ENCODE results near the gene HCCS.

The HCCS gene

GRCh38 chrX:11073381-11073780 is 37.8 kb upstream of the HCCS start:
- Histone ChIP-seq H3K18ac (ENCODE audit: low read depth in 1 of 2, low read length in 2 of 2) (no peak overlapping the region), H3K27me3 (ENCODE audit: control insufficient read depth in 1 of 2, insufficient read depth in 1 of 2, low read length in 2 of 2) (no peaks in the 10 kb centered on the region), H3K27ac (ENCODE audit: low read length, poor library complexity, severe bottlenecking) (no peak overlapping the region), H3K23ac (ENCODE audit: low read length in 2 of 2) (no peak overlapping the region), H4K8ac (ENCODE audit: low read length) (no peak overlapping the region), H2BK5ac (ENCODE audit: low read depth, low read length, poor library complexity, severe bottlenecking) (no peak overlapping the region), H2AFZ (ENCODE audit: low read depth, low read length) (no peak overlapping the region), H3K9me3 (ENCODE audit: control insufficient read depth, low read length) (no peaks in the 10 kb centered on the region), H3K14ac (ENCODE audit: low read length in 2 of 2) (no peak overlapping the region), H2BK15ac (ENCODE audit: low read depth, poor library complexity, severe bottlenecking) (no peak overlapping the region), H3K4me3 (ENCODE audit: insufficient read depth in 1 of 2, low read depth in 1 of 2, low read length in 2 of 2) (no peak overlapping the region), H3K79me1 (replicated peaks; ENCODE audit: low read length, poor library complexity, severe bottlenecking) (no peaks in the 10 kb centered on the region), H2AK5ac (ENCODE audit: low read length, severe bottlenecking) (no peak overlapping the region), H3K36me3 (ENCODE audit: control insufficient read depth in 1 of 2, insufficient read depth in 2 of 2, low read depth in 1 of 2, low read length in 2 of 2) (no peaks in the 10 kb centered on the region), H3K4me1 (ENCODE audit: control insufficient read depth, insufficient read depth, low read depth, low read length) (no peaks in the 10 kb centered on the region), H4K91ac (ENCODE audit: low read length) (no peak overlapping the region), H2BK12ac (ENCODE audit: low read length in 2 of 2) (no peak overlapping the region), H3K4ac (ENCODE audit: low read depth in 1 of 2, low read length in 2 of 2) (no peak overlapping the region), H3K4me2 (ENCODE audit: low read length, poor library complexity, severe bottlenecking) (no peak overlapping the region), H3K9ac (ENCODE audit: low read length) (no peak overlapping the region), H2BK120ac (ENCODE audit: low read depth, low read length) (no peak overlapping the region)
- no peak for DNase-seq
- no CpG with 5 or more reads among the region's 1 CpG for WGBS

- no peak overlapping the region for H3K27ac ChIP-seq (ENCODE audit: low read length, poor library complexity, severe bottlenecking)
- no peaks in the 10 kb centered on the region for H3K4me1 ChIP-seq (ENCODE audit: control insufficient read depth, insufficient read depth, low read depth, low read length)
- H4K8ac ChIP-seq (ENCODE audit: low read length), result no peak overlapping the region
- H3K23ac ChIP-seq (ENCODE audit: low read length in 2 of 2), result no peak overlapping the region
- no peaks in the 10 kb centered on the region for H3K9me3 ChIP-seq (ENCODE audit: control insufficient read depth, low read length)
- no peak overlapping the region for H3K4ac ChIP-seq (ENCODE audit: low read depth in 1 of 2, low read length in 2 of 2)
- no peak overlapping the region for H2AK5ac ChIP-seq (ENCODE audit: low read length, severe bottlenecking)
- no peak overlapping the region for H2BK120ac ChIP-seq (ENCODE audit: low read depth, low read length)
- WGBS, result 80% methylated on average over 1 of the region's 4 CpGs
- H2BK12ac ChIP-seq (ENCODE audit: low read length in 2 of 2), result no peak overlapping the region
- H3K4me2 ChIP-seq (ENCODE audit: low read length, poor library complexity, severe bottlenecking), result no peak overlapping the region
- H3K36me3 ChIP-seq (ENCODE audit: control insufficient read depth in 1 of 2, insufficient read depth in 2 of 2, low read depth in 1 of 2, low read length in 2 of 2), result no peaks in the 10 kb centered on the region
- H3K79me1 ChIP-seq (replicated peaks; ENCODE audit: low read length, poor library complexity, severe bottlenecking), result no peaks in the 10 kb centered on the region
- H4K91ac ChIP-seq (ENCODE audit: low read length), result no peak overlapping the region
- no peak overlapping the region for H2BK15ac ChIP-seq (ENCODE audit: low read depth, poor library complexity, severe bottlenecking)
- H3K4me3 ChIP-seq (ENCODE audit: insufficient read depth in 1 of 2, low read depth in 1 of 2, low read length in 2 of 2), result no peak overlapping the region
- no peak overlapping the region for H3K14ac ChIP-seq (ENCODE audit: low read length in 2 of 2)
- no peak overlapping the region for H3K18ac ChIP-seq (ENCODE audit: low read depth in 1 of 2, low read length in 2 of 2)
- no peaks in the 10 kb centered on the region for H3K27me3 ChIP-seq (ENCODE audit: control insufficient read depth in 1 of 2, insufficient read depth in 1 of 2, low read length in 2 of 2)
- no peak overlapping the region for H2AFZ ChIP-seq (ENCODE audit: low read depth, low read length)
- no peak overlapping the region for H3K9ac ChIP-seq (ENCODE audit: low read length)
- no peak overlapping the region for H2BK5ac ChIP-seq (ENCODE audit: low read depth, low read length, poor library complexity, severe bottlenecking)
- no peak for DNase-seq
Observed at GRCh38 chrX:11080741-11081305, 30.3 kb upstream of the HCCS start.

- H3K27me3 ChIP-seq (ENCODE audit: control insufficient read depth in 1 of 2, insufficient read depth in 1 of 2, low read length in 2 of 2), result no peaks in the 10 kb centered on the region
- no peak overlapping the region for H2AFZ ChIP-seq (ENCODE audit: low read depth, low read length)
- no peak overlapping the region for H4K8ac ChIP-seq (ENCODE audit: low read length)
- no peaks in the 10 kb centered on the region for H3K36me3 ChIP-seq (ENCODE audit: control insufficient read depth in 1 of 2, insufficient read depth in 2 of 2, low read depth in 1 of 2, low read length in 2 of 2)
- H3K9me3 ChIP-seq (ENCODE audit: control insufficient read depth, low read length), result no peaks in the 10 kb centered on the region
- H3K18ac ChIP-seq (ENCODE audit: low read depth in 1 of 2, low read length in 2 of 2), result no peak overlapping the region
- H2AK5ac ChIP-seq (ENCODE audit: low read length, severe bottlenecking), result no peak overlapping the region
- H3K4me3 ChIP-seq (ENCODE audit: insufficient read depth in 1 of 2, low read depth in 1 of 2, low read length in 2 of 2), result no peak overlapping the region
- H2BK120ac ChIP-seq (ENCODE audit: low read depth, low read length), result no peak overlapping the region
- H2BK15ac ChIP-seq (ENCODE audit: low read depth, poor library complexity, severe bottlenecking), result no peak overlapping the region
- no peak overlapping the region for H2BK12ac ChIP-seq (ENCODE audit: low read length in 2 of 2)
- no CpG with 5 or more reads among the region's 2 CpGs for WGBS
- H3K4ac ChIP-seq (ENCODE audit: low read depth in 1 of 2, low read length in 2 of 2), result no peak overlapping the region
- H3K4me1 ChIP-seq (ENCODE audit: control insufficient read depth, insufficient read depth, low read depth, low read length), result no peaks in the 10 kb centered on the region
- H3K27ac ChIP-seq (ENCODE audit: low read length, poor library complexity, severe bottlenecking), result no peak overlapping the region
- no peak overlapping the region for H3K23ac ChIP-seq (ENCODE audit: low read length in 2 of 2)
- H3K4me2 ChIP-seq (ENCODE audit: low read length, poor library complexity, severe bottlenecking), result no peak overlapping the region
- H2BK5ac ChIP-seq (ENCODE audit: low read depth, low read length, poor library complexity, severe bottlenecking), result no peak overlapping the region
- no peak for DNase-seq
- H3K14ac ChIP-seq (ENCODE audit: low read length in 2 of 2), result no peak overlapping the region
- H3K79me1 ChIP-seq (replicated peaks; ENCODE audit: low read length, poor library complexity, severe bottlenecking), result no peaks in the 10 kb centered on the region
- no peak overlapping the region for H3K9ac ChIP-seq (ENCODE audit: low read length)
- no peak overlapping the region for H4K91ac ChIP-seq (ENCODE audit: low read length)
Observed at GRCh38 chrX:11081511-11081910, 29.6 kb upstream of the HCCS start.

- H3K9me3 ChIP-seq (ENCODE audit: control insufficient read depth, low read length), result peaks cover 21% of the 10 kb centered on the region
- no peaks in the 10 kb centered on the region for H3K79me1 ChIP-seq (replicated peaks; ENCODE audit: low read length, poor library complexity, severe bottlenecking)
- H3K4me2 ChIP-seq (ENCODE audit: low read length, poor library complexity, severe bottlenecking), result no peak overlapping the region
- H3K4me1 ChIP-seq (ENCODE audit: control insufficient read depth, insufficient read depth, low read depth, low read length), result no peaks in the 10 kb centered on the region
- no peak overlapping the region for H2AFZ ChIP-seq (ENCODE audit: low read depth, low read length)
- no peak overlapping the region for H3K9ac ChIP-seq (ENCODE audit: low read length)
- H3K4ac ChIP-seq (ENCODE audit: low read depth in 1 of 2, low read length in 2 of 2), result no peak overlapping the region
- H3K27ac ChIP-seq (ENCODE audit: low read length, poor library complexity, severe bottlenecking), result no peak overlapping the region
- no peak overlapping the region for H2BK12ac ChIP-seq (ENCODE audit: low read length in 2 of 2)
- H3K14ac ChIP-seq (ENCODE audit: low read length in 2 of 2), result no peak overlapping the region
- H3K4me3 ChIP-seq (ENCODE audit: insufficient read depth in 1 of 2, low read depth in 1 of 2, low read length in 2 of 2), result no peak overlapping the region
- no peak overlapping the region for H2BK15ac ChIP-seq (ENCODE audit: low read depth, poor library complexity, severe bottlenecking)
- no peak overlapping the region for H3K23ac ChIP-seq (ENCODE audit: low read length in 2 of 2)
- H2BK5ac ChIP-seq (ENCODE audit: low read depth, low read length, poor library complexity, severe bottlenecking), result no peak overlapping the region
- DNase-seq, result no peak
- no peaks in the 10 kb centered on the region for H3K36me3 ChIP-seq (ENCODE audit: control insufficient read depth in 1 of 2, insufficient read depth in 2 of 2, low read depth in 1 of 2, low read length in 2 of 2)
- H3K18ac ChIP-seq (ENCODE audit: low read depth in 1 of 2, low read length in 2 of 2), result no peak overlapping the region
- no peak overlapping the region for H4K8ac ChIP-seq (ENCODE audit: low read length)
- no peak overlapping the region for H2BK120ac ChIP-seq (ENCODE audit: low read depth, low read length)
- H3K27me3 ChIP-seq (ENCODE audit: control insufficient read depth in 1 of 2, insufficient read depth in 1 of 2, low read length in 2 of 2), result no peaks in the 10 kb centered on the region
- H2AK5ac ChIP-seq (ENCODE audit: low read length, severe bottlenecking), result no peak overlapping the region
- no peak overlapping the region for H4K91ac ChIP-seq (ENCODE audit: low read length)
- no CpG with 5 or more reads among the region's 1 CpG for WGBS
Observed at GRCh38 chrX:11085305-11085704, 25.8 kb upstream of the HCCS start.

All from mesenchymal stem cell (in vitro differentiated cells and primary cell).